Limb (tissue), 2 donors: ENCODE data around the gene KIDINS220.

ENCODE experiments used
- DNase-seq, 2 donors: peaks; one replicate each; pipeline ENCODE4 v3.0.0-alpha.2; 2016; ENCODE audit errors: extremely low spot score in 2 of 2

Gene KIDINS220

GRCh38 chr2:8851811-8852560 lies 14.6 kb upstream of the KIDINS220 start:
- DNase-seq = no peak

- no peak for DNase-seq
Measured at GRCh38 chr2:8850845-8851487, 13.6 kb upstream of the KIDINS220 start.

GRCh38 chr2:8849327-8849726 lies 11.9 kb upstream of the KIDINS220 start:
- DNase-seq = no peak

- DNase-seq = no peak
Measured at GRCh38 chr2:8848328-8849100, 11.1 kb upstream of the KIDINS220 start.

GRCh38 chr2:8847400-8847799 lies 10.0 kb upstream of the KIDINS220 start:
- DNase-seq = no peak

GRCh38 chr2:8841932-8842331 lies 4.5 kb upstream of the KIDINS220 start:
- no peak for DNase-seq

GRCh38 chr2:8840475-8841091 lies 3.2 kb upstream of the KIDINS220 start:
- no peak for DNase-seq

- DNase-seq = no peak
Measured at GRCh38 chr2:8839189-8839965, 2.0 kb upstream of the KIDINS220 start.

GRCh38 chr2:8837795-8838140 lies 355 bp upstream of the KIDINS220 start:
- DNase-seq = no peak

GRCh38 chr2:8835279-8835678 lies 2.1 kb downstream of the KIDINS220 start:
- no peak for DNase-seq

- no peak for DNase-seq
Measured at GRCh38 chr2:8833853-8834252, 3.6 kb downstream of the KIDINS220 start.

GRCh38 chr2:8831516-8831915 lies 5.9 kb downstream of the KIDINS220 start:
- no peak for DNase-seq

- DNase-seq = no peak
Measured at GRCh38 chr2:8827729-8828128, 9.7 kb downstream of the KIDINS220 start.

GRCh38 chr2:8822218-8822617 lies 15.2 kb downstream of the KIDINS220 start:
- no peak for DNase-seq

- no peak for DNase-seq
Measured at GRCh38 chr2:8821276-8822217, 15.9 kb downstream of the KIDINS220 start.

GRCh38 chr2:8819948-8820347 lies 17.5 kb downstream of the KIDINS220 start:
- DNase-seq = no peak

- no peak for DNase-seq
Measured at GRCh38 chr2:8819194-8819593, 18.2 kb downstream of the KIDINS220 start.

- no peak for DNase-seq
Measured at GRCh38 chr2:8817221-8817620, 20.2 kb downstream of the KIDINS220 start.

GRCh38 chr2:8806885-8807704 lies 30.3 kb downstream of the KIDINS220 start:
- DNase-seq = no peak
